ENCODE results near the gene UBA3. TPM values are rescaled to one million over a fixed set of nuclear protein-coding genes. Genes with fewer than 3 reads are reported as not detected.
A peak's percentile ranks its signal among the peaks of the same experiment; 100 is the strongest.

Gene UBA3
- total RNA-seq, 2 donors from 2014 or later: 74.6 to 76.6 TPM

DNA sequence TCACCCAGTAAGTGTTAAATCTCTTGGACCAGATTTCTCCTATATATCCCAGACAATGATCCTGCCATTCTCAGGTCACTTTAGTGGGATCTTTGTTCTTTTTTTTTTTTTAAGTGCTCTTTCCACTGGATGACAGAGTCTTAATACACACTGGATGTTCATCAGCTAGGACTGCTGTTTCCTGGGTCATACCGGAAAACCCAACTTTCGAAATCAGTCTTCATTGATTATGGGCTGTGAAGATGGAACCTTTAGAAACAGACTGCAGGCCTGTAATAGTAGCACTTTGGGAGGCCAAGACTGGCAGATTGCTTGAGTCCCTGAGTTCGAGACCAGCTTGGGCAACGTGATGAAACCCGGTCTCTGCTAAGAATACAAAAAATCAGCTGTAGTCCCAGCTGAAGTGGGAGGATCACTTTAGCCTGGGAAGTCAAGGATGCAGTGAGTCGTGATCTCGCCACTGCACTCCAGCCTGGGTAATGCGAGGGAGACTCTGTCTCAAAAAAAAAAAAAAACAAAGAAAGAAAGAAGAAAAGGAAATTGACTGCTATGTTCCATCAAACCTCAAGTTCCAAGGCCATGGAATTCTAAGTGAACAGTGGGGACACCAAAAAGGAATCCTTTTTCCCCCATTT is 69.0 kb downstream of the UBA3 start:
- H3K4me1 ChIP-seq (ENCODE audit: control insufficient read depth, insufficient read depth, low read length): peaks cover 11% of the 10 kb centered on the region
- Mint-ChIP-seq H3K27me3 (ENCODE audit: insufficient read depth) (no peaks in the 10 kb centered on the region), H3K36me3 (ENCODE audit: low read depth) (peaks cover 16% of the 10 kb centered on the region), H3K4me1 (peaks cover 60% of the 10 kb centered on the region), H3K27ac (peak overlapping the region; percentile 17), H3K9me3 (no peaks in the 10 kb centered on the region), H3K4me3 (peak overlapping the region; percentile 73)
- no peak overlapping the region for H3K4me3 ChIP-seq (ENCODE audit: low read length)
- peaks cover 20% of the 10 kb centered on the region for H3K36me3 ChIP-seq (ENCODE audit: control insufficient read depth, insufficient read depth, low read length)
- 81 to 92% methylated on average over 6 to 8 of the region's 8 CpGs for WGBS, 2 experiments (ENCODE audit: insufficient coverage in 1 of 2, insufficient read length in 1 of 2)
- no peak overlapping the region for H3K9ac ChIP-seq (ENCODE audit: extremely low read depth, low read length, poor library complexity, severe bottlenecking)
- H3K27me3 ChIP-seq (ENCODE audit: control insufficient read depth, insufficient read depth, low read length, poor library complexity, severe bottlenecking): no peaks in the 10 kb centered on the region
- H3K9me3 ChIP-seq (ENCODE audit: control insufficient read depth, low read length): no peaks in the 10 kb centered on the region
- DNase-seq: no peak
- no peak for TF ChIP-seq CTCF (conservative IDR thresholded peaks at IDR 0.05)
- no peak overlapping the region for H3K27ac ChIP-seq (ENCODE audit: low read depth, low read length)

DNA sequence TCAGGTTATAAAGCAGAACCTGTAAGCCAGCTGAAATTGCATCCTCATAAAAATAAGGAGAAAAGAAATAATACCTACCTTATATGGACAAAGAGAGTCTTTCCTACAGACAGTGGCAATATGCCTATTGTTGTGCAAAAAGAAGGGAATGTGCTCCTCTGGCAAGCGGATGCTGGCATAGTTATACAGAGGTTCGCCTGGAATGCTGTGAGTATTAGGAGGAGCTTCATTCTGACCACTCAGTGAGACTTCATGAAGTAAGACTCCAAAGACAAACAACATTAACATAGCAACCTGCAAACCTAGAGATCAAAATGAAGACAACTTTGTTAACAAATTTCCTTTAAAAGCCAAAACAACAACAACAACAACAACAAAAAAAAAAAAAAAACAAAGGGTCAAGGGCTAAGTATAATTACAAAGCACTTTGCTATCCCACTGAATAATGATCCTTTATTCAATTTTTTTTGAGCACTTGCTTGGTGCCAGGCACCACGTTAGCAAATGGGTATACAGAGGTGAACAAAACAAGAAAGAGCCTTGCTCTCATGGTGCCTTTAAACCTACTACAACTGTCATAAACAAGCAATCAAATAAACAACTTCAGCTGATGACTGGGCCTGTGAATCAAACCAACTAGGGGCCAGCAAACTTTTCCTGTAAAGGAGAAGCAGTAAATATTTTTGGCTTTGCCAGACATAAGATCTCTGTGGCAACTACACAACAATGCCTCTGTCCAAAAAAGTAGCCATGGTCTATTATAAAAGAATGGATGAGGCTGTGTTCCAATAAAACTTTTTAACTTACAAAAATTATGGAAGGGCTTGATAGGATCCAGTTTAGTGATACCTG is 70.4 kb downstream of the UBA3 start:
- Histone ChIP-seq H3K36me3 (ENCODE audit: control insufficient read depth, insufficient read depth, low read length) (peaks cover 34% of the 10 kb centered on the region), H3K9me3 (ENCODE audit: control insufficient read depth, low read length) (no peaks in the 10 kb centered on the region), H3K9ac (ENCODE audit: extremely low read depth, low read length, poor library complexity, severe bottlenecking) (no peak overlapping the region), H3K4me3 (ENCODE audit: low read length) (no peak overlapping the region), H3K4me1 (ENCODE audit: control insufficient read depth, insufficient read depth, low read length) (peaks cover 11% of the 10 kb centered on the region), H3K27ac (ENCODE audit: low read depth, low read length) (peak overlapping the region; percentile 1), H3K27me3 (ENCODE audit: control insufficient read depth, insufficient read depth, low read length, poor library complexity, severe bottlenecking) (no peaks in the 10 kb centered on the region)
- no peak for TF ChIP-seq CTCF (conservative IDR thresholded peaks at IDR 0.05)
- WGBS, 2 experiments (ENCODE audit: insufficient coverage in 1 of 2, insufficient read length in 1 of 2): 27% methylated on average over 3 of the region's 3 CpGs; no CpG with 5 or more reads in 1 of the 2 experiments
- Mint-ChIP-seq H3K36me3 (ENCODE audit: low read depth) (peaks cover 29% of the 10 kb centered on the region), H3K27me3 (ENCODE audit: insufficient read depth) (no peaks in the 10 kb centered on the region), H3K4me3 (no peak overlapping the region), H3K4me1 (peaks cover 61% of the 10 kb centered on the region), H3K27ac (peak overlapping the region; percentile 55), H3K9me3 (no peaks in the 10 kb centered on the region)
- DNase-seq: peak; percentile 85

GRCh38 chr3:69008980-69009379 is 71.2 kb downstream of the UBA3 start:
- peaks cover 11% of the 10 kb centered on the region for H3K4me1 ChIP-seq (ENCODE audit: control insufficient read depth, insufficient read depth, low read length)
- H3K36me3 ChIP-seq (ENCODE audit: control insufficient read depth, insufficient read depth, low read length): peaks cover 42% of the 10 kb centered on the region
- DNase-seq: peak; percentile 90
- no peaks in the 10 kb centered on the region for H3K9me3 ChIP-seq (ENCODE audit: control insufficient read depth, low read length)
- Mint-ChIP-seq H3K9me3 (no peaks in the 10 kb centered on the region), H3K27ac (peak overlapping the region; percentile 55), H3K36me3 (ENCODE audit: low read depth) (peaks cover 36% of the 10 kb centered on the region), H3K4me3 (peak overlapping the region; percentile 24), H3K27me3 (ENCODE audit: insufficient read depth) (no peaks in the 10 kb centered on the region), H3K4me1 (peaks cover 59% of the 10 kb centered on the region)
- H3K27ac ChIP-seq (ENCODE audit: low read depth, low read length): peak overlapping the region; percentile 1
- WGBS, 2 experiments (ENCODE audit: insufficient coverage in 1 of 2, insufficient read length in 1 of 2): 15% methylated on average over 2 of the region's 2 CpGs; no CpG with 5 or more reads in 1 of the 2 experiments
- no peak for TF ChIP-seq CTCF (conservative IDR thresholded peaks at IDR 0.05)
- no peak overlapping the region for H3K9ac ChIP-seq (ENCODE audit: extremely low read depth, low read length, poor library complexity, severe bottlenecking)
- no peak overlapping the region for H3K4me3 ChIP-seq (ENCODE audit: low read length)
- H3K27me3 ChIP-seq (ENCODE audit: control insufficient read depth, insufficient read depth, low read length, poor library complexity, severe bottlenecking): no peaks in the 10 kb centered on the region

Measured in endodermal cell (in vitro differentiated cells).